Measurements from ENCODE around the gene STARD3. TPM values are rescaled to one million over a fixed set of nuclear protein-coding genes. Genes with fewer than 3 reads are reported as not detected.

The STARD3 gene
- total and polyA plus RNA-seq, 2 of the 13 experiments (the other 11 are each of a cell fraction or from before 2014, with no cell fraction given): 34.6 to 100 TPM

- no peak for TF ChIP-seq MTERF4 (CRISPR knock-in tag; IDR thresholded peaks at IDR 0.05)
- no peak for TF ChIP-seq ZNF652 (CRISPR knock-in tag; IDR thresholded peaks at IDR 0.05; ENCODE audit: borderline replicate concordance, low read depth)
- no peak for TF ChIP-seq ZNF737 (CRISPR knock-in tag; IDR thresholded peaks at IDR 0.05; ENCODE audit: borderline replicate concordance)
- TF ChIP-seq SRSF4 (IDR thresholded peaks at IDR 0.05; ENCODE audit: low read depth, low read length, poor library complexity, severe bottlenecking): no peak
- TF ChIP-seq E2F1 (CRISPR knock-in tag; IDR thresholded peaks at IDR 0.05): no peak
- peak; percentile 81; the same call in 1 of the 2 replicates for TF ChIP-seq ZNF124 (CRISPR knock-in tag; IDR thresholded peaks at IDR 0.05)
- TF ChIP-seq GATA4 (IDR thresholded peaks at IDR 0.05; ENCODE audit: borderline replicate concordance, low read depth): no peak
- TF ChIP-seq MLLT10 (CRISPR knock-in tag; IDR thresholded peaks at IDR 0.05): no peak
- TF ChIP-seq ETV6 (CRISPR knock-in tag; conservative IDR thresholded peaks at IDR 0.05): no peak
- TF ChIP-seq TRIM22 (IDR thresholded peaks at IDR 0.05): no peak
- no peak for TF ChIP-seq ZNF614 (CRISPR knock-in tag; IDR thresholded peaks at IDR 0.05; ENCODE audit: borderline replicate concordance)
- no peak for TF ChIP-seq ZSCAN31 (CRISPR knock-in tag; IDR thresholded peaks at IDR 0.05; ENCODE audit: low read depth)
- TF ChIP-seq GABPA (IDR thresholded peaks at IDR 0.05; ENCODE audit: low read depth, low read length): 0 out of 2 replicates have a peak, but pooled peaks have one; percentile 5
- TF ChIP-seq GABPA (CRISPR knock-in tag; IDR thresholded peaks at IDR 0.05; ENCODE audit: low read depth): no peak
- TF ChIP-seq ZFP91 (CRISPR knock-in tag; IDR thresholded peaks at IDR 0.05; ENCODE audit: borderline replicate concordance): no peak
- no peak for TF ChIP-seq RAD51 (IDR thresholded peaks at IDR 0.05; ENCODE audit: borderline replicate concordance)
- peak; percentile 47; the same call in 1 of the 2 replicates for TF ChIP-seq MIXL1 (CRISPR knock-in tag; IDR thresholded peaks at IDR 0.05)
- TF ChIP-seq KDM1A (CRISPR knock-in tag; IDR thresholded peaks at IDR 0.05): no peak
- TF ChIP-seq ZNF431 (CRISPR knock-in tag; IDR thresholded peaks at IDR 0.05; ENCODE audit: borderline replicate concordance, low read depth): peak; percentile 51; the same call in 1 of the 2 replicates
- TF ChIP-seq ZNF18 (CRISPR knock-in tag; IDR thresholded peaks at IDR 0.05; ENCODE audit: insufficient replicate concordance): no peak
Measured at GRCh38 chr17:39591958-39592954, 44.7 kb upstream of the STARD3 start (continued).

Measured in HepG2 (cell line).